ENCODE results near the gene NCK2. TPM values are rescaled to one million over a fixed set of nuclear protein-coding genes. Genes with fewer than 3 reads are reported as not detected.

NCK2 gene
- total RNA-seq, 1 experiment from 2014 or later: 75.4 TPM

DNA sequence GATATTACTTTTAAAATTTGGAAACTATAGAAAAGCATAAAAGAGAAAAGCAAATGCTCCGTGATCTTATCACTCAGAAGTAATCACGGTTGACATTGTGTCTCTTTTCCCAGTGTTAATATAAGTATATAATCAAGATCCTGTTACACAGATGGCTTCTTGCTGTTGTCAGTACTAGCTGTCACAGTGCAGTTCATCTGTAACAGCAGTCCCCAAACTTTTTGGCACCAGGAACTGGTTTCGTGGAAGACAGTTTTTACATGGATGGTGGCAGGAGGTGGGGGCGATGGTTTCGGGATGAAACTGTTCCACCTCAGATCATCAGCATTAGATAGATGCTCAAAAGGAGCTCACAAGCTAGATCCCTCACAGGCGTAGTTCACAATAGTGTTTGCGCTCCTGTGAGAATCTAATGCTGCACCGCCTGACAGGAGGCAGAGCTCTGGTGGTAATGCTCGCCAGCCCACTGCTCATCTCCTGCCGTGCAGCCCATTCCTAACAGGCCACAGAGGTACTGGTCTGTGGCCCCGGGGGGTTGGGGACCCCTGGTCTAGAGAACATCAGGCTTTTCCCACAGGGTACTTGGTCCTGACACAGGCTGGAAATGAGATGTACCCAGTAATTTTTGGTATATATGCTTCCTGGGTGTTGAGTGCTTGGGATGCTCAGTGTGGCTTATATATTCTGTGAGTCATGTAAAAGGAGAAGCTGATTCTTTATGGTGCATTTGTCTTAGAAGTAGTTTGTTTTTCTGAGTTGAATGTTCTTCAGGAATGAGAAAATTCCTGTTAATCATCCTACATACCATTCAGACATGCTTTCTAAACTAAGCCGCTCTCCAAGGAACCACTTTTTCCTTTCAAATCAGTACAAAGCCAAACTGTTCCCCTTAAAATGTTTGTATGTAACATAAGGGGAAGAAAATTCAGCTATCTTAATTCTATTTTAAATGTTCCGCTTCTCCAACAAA lies 121.8 kb downstream of the NCK2 start:
- TF ChIP-seq, protein P1, sequence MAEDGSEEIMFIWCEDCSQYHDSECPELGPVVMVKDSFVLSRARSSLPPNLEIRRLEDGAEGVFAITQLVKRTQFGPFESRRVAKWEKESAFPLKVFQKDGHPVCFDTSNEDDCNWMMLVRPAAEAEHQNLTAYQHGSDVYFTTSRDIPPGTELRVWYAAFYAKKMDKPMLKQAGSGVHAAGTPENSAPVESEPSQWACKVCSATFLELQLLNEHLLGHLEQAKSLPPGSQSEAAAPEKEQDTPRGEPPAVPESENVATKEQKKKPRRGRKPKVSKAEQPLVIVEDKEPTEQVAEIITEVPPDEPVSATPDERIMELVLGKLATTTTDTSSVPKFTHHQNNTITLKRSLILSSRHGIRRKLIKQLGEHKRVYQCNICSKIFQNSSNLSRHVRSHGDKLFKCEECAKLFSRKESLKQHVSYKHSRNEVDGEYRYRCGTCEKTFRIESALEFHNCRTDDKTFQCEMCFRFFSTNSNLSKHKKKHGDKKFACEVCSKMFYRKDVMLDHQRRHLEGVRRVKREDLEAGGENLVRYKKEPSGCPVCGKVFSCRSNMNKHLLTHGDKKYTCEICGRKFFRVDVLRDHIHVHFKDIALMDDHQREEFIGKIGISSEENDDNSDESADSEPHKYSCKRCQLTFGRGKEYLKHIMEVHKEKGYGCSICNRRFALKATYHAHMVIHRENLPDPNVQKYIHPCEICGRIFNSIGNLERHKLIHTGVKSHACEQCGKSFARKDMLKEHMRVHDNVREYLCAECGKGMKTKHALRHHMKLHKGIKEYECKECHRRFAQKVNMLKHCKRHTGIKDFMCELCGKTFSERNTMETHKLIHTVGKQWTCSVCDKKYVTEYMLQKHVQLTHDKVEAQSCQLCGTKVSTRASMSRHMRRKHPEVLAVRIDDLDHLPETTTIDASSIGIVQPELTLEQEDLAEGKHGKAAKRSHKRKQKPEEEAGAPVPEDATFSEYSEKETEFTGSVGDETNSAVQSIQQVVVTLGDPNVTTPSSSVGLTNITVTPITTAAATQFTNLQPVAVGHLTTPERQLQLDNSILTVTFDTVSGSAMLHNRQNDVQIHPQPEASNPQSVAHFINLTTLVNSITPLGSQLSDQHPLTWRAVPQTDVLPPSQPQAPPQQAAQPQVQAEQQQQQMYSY (CRISPR knock-in tag; IDR thresholded peaks at IDR 0.05): no peak
- TF ChIP-seq, protein P2, sequence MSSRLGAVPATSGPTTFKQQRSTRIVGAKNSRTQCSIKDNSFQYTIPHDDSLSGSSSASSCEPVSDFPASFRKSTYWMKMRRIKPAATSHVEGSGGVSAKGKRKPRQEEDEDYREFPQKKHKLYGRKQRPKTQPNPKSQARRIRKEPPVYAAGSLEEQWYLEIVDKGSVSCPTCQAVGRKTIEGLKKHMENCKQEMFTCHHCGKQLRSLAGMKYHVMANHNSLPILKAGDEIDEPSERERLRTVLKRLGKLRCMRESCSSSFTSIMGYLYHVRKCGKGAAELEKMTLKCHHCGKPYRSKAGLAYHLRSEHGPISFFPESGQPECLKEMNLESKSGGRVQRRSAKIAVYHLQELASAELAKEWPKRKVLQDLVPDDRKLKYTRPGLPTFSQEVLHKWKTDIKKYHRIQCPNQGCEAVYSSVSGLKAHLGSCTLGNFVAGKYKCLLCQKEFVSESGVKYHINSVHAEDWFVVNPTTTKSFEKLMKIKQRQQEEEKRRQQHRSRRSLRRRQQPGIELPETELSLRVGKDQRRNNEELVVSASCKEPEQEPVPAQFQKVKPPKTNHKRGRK (CRISPR knock-in tag; IDR thresholded peaks at IDR 0.05; ENCODE audit: borderline replicate concordance): no peak
- TF ChIP-seq TCF7 (CRISPR knock-in tag; IDR thresholded peaks at IDR 0.05; ENCODE audit: low read depth): no peak
- no peak for TF ChIP-seq SMAD3 (CRISPR knock-in tag; IDR thresholded peaks at IDR 0.05; ENCODE audit: borderline replicate concordance)
- TF ChIP-seq, protein P3, sequence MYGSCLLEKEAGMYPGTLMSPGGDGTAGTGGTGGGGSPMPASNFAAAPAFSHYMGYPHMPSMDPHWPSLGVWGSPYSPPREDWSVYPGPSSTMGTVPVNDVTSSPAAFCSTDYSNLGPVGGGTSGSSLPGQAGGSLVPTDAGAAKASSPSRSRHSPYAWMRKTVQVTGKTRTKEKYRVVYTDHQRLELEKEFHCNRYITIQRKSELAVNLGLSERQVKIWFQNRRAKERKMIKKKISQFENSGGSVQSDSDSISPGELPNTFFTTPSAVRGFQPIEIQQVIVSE (CRISPR knock-in tag; IDR thresholded peaks at IDR 0.05; ENCODE audit: borderline replicate concordance): no peak
- TF ChIP-seq CREM (CRISPR knock-in tag; IDR thresholded peaks at IDR 0.05): no peak
- TF ChIP-seq, protein P4, sequence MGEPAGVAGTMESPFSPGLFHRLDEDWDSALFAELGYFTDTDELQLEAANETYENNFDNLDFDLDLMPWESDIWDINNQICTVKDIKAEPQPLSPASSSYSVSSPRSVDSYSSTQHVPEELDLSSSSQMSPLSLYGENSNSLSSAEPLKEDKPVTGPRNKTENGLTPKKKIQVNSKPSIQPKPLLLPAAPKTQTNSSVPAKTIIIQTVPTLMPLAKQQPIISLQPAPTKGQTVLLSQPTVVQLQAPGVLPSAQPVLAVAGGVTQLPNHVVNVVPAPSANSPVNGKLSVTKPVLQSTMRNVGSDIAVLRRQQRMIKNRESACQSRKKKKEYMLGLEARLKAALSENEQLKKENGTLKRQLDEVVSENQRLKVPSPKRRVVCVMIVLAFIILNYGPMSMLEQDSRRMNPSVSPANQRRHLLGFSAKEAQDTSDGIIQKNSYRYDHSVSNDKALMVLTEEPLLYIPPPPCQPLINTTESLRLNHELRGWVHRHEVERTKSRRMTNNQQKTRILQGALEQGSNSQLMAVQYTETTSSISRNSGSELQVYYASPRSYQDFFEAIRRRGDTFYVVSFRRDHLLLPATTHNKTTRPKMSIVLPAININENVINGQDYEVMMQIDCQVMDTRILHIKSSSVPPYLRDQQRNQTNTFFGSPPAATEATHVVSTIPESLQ (CRISPR knock-in tag; IDR thresholded peaks at IDR 0.05): no peak
- TF ChIP-seq HMGA2 (CRISPR knock-in tag; IDR thresholded peaks at IDR 0.05): no peak
- TF ChIP-seq, protein P5, sequence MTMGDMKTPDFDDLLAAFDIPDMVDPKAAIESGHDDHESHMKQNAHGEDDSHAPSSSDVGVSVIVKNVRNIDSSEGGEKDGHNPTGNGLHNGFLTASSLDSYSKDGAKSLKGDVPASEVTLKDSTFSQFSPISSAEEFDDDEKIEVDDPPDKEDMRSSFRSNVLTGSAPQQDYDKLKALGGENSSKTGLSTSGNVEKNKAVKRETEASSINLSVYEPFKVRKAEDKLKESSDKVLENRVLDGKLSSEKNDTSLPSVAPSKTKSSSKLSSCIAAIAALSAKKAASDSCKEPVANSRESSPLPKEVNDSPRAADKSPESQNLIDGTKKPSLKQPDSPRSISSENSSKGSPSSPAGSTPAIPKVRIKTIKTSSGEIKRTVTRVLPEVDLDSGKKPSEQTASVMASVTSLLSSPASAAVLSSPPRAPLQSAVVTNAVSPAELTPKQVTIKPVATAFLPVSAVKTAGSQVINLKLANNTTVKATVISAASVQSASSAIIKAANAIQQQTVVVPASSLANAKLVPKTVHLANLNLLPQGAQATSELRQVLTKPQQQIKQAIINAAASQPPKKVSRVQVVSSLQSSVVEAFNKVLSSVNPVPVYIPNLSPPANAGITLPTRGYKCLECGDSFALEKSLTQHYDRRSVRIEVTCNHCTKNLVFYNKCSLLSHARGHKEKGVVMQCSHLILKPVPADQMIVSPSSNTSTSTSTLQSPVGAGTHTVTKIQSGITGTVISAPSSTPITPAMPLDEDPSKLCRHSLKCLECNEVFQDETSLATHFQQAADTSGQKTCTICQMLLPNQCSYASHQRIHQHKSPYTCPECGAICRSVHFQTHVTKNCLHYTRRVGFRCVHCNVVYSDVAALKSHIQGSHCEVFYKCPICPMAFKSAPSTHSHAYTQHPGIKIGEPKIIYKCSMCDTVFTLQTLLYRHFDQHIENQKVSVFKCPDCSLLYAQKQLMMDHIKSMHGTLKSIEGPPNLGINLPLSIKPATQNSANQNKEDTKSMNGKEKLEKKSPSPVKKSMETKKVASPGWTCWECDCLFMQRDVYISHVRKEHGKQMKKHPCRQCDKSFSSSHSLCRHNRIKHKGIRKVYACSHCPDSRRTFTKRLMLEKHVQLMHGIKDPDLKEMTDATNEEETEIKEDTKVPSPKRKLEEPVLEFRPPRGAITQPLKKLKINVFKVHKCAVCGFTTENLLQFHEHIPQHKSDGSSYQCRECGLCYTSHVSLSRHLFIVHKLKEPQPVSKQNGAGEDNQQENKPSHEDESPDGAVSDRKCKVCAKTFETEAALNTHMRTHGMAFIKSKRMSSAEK (CRISPR knock-in tag; IDR thresholded peaks at IDR 0.05; ENCODE audit: borderline replicate concordance): no peak
- TF ChIP-seq SMAD4 (CRISPR knock-in tag; IDR thresholded peaks at IDR 0.05): no peak
- H3K36me3 Mint-ChIP-seq: no peaks in the 10 kb centered on the region
- no peak overlapping the region for H3K27ac Mint-ChIP-seq
- H3K9me3 Mint-ChIP-seq: no peaks in the 10 kb centered on the region
- no peak for ATAC-seq
- CTCF ChIA-PET: no interaction called here
- no peaks in the 10 kb centered on the region for H3K27me3 Mint-ChIP-seq (ENCODE audit: low read depth)
- H3K4me3 Mint-ChIP-seq: no peak overlapping the region
- POLR2A ChIA-PET: no interaction called here
- DNase-seq (ENCODE audit: low spot score): no peak
- peaks cover 44% of the 10 kb centered on the region for H3K4me1 Mint-ChIP-seq

DNA sequence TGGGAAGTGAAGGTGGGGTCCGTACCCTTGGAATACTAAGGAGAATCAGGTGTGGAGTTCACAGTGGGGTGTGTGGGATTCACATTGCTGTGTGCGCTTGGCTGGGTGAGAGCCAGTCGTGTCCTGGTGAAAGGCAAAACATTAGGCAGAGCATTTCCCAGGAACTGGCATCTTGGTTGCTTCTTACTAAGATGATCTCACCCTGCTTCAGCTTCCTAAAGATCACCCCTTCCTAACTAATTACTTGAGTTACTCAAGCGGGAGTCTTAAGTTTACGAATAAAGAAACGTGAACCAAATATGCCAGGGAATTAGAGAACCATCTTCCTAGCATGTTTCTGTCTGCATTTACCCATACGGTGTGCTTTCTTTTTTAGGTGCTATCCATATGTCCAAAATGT lies 122.9 kb downstream of the NCK2 start:
- ChIA-PET CTCF (no interaction called here), POLR2A (no interaction called here)
- no peak for ATAC-seq
- Mint-ChIP-seq H3K4me1 (peaks cover 40% of the 10 kb centered on the region), H3K4me3 (no peak overlapping the region), H3K27ac (no peak overlapping the region), H3K27me3 (ENCODE audit: low read depth) (no peaks in the 10 kb centered on the region), H3K9me3 (no peaks in the 10 kb centered on the region), H3K36me3 (no peaks in the 10 kb centered on the region)
- DNase-seq (ENCODE audit: low spot score): no peak
- TF ChIP-seq, protein P6, sequence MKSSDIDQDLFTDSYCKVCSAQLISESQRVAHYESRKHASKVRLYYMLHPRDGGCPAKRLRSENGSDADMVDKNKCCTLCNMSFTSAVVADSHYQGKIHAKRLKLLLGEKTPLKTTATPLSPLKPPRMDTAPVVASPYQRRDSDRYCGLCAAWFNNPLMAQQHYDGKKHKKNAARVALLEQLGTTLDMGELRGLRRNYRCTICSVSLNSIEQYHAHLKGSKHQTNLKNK (CRISPR knock-in tag; IDR thresholded peaks at IDR 0.05): no peak
- TF ChIP-seq TEAD4 (CRISPR knock-in tag; IDR thresholded peaks at IDR 0.05) (no peak), ZNF219 (CRISPR knock-in tag; IDR thresholded peaks at IDR 0.05; ENCODE audit: borderline replicate concordance) (no peak), TEAD1 (CRISPR knock-in tag; IDR thresholded peaks at IDR 0.05) (no peak), GABPB1 (CRISPR knock-in tag; IDR thresholded peaks at IDR 0.05) (no peak)
- TF ChIP-seq, protein P7, sequence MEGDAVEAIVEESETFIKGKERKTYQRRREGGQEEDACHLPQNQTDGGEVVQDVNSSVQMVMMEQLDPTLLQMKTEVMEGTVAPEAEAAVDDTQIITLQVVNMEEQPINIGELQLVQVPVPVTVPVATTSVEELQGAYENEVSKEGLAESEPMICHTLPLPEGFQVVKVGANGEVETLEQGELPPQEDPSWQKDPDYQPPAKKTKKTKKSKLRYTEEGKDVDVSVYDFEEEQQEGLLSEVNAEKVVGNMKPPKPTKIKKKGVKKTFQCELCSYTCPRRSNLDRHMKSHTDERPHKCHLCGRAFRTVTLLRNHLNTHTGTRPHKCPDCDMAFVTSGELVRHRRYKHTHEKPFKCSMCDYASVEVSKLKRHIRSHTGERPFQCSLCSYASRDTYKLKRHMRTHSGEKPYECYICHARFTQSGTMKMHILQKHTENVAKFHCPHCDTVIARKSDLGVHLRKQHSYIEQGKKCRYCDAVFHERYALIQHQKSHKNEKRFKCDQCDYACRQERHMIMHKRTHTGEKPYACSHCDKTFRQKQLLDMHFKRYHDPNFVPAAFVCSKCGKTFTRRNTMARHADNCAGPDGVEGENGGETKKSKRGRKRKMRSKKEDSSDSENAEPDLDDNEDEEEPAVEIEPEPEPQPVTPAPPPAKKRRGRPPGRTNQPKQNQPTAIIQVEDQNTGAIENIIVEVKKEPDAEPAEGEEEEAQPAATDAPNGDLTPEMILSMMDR (IDR thresholded peaks at IDR 0.05): no peak
- TF ChIP-seq, protein P8, sequence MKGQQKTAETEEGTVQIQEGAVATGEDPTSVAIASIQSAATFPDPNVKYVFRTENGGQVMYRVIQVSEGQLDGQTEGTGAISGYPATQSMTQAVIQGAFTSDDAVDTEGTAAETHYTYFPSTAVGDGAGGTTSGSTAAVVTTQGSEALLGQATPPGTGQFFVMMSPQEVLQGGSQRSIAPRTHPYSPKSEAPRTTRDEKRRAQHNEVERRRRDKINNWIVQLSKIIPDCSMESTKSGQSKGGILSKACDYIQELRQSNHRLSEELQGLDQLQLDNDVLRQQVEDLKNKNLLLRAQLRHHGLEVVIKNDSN (CRISPR knock-in tag; IDR thresholded peaks at IDR 0.05): no peak

Data from WTC11 (cell line).